Type B pancreatic cell (in vitro differentiated cells): ENCODE data around the gene TNFAIP3. TPM values are rescaled to one million over a fixed set of nuclear protein-coding genes. Genes with fewer than 3 reads are reported as not detected.

ENCODE experiments used
- DNase-seq: peaks from one replicate; pipeline ENCODE4 v3.0.0; 2021; ENCODE audit warnings: mixed read lengths; ENCODE audit not compliant: unreplicated experiment; ENCODE audit errors: extremely low spot score
- H3K27ac Mint-ChIP-seq: 2 replicates; pipeline ENCODE4 v1.8.0; 2021; ENCODE audit warnings: mild to moderate bottlenecking, mixed read lengths
- H3K27me3 Mint-ChIP-seq: 2 replicates; pipeline ENCODE4 v1.8.0; 2021; ENCODE audit warnings: mixed read lengths
- H3K36me3 Mint-ChIP-seq: 2 replicates; pipeline ENCODE4 v1.8.0; 2021; ENCODE audit warnings: mixed read lengths
- H3K4me1 Mint-ChIP-seq: one replicate; pipeline ENCODE4 v1.8.0; 2021; ENCODE audit warnings: mixed read lengths; ENCODE audit not compliant: unreplicated experiment
- H3K4me3 Mint-ChIP-seq: 2 replicates; pipeline ENCODE4 v1.8.0; 2021; ENCODE audit warnings: mild to moderate bottlenecking, mixed read lengths
- H3K9me3 Mint-ChIP-seq: 2 replicates; pipeline ENCODE4 v1.8.0; 2021; ENCODE audit warnings: mixed read lengths
- CTCF ChIP-seq: fragments of 200-600 bp; sonication (generic); conservative IDR thresholded peaks from 2 replicates; pipeline ENCODE4 v1.5.0; 2021; ENCODE audit warnings: antibody characterized with exemption, mild to moderate bottlenecking
- total RNA-seq: library from RNA; stranded (reverse); gene quantifications from 2 replicates; pipeline ENCODE4 v1.2.1, GENCODE V29; 2021; ENCODE audit warnings: low replicate concordance

Gene TNFAIP3
- total RNA-seq, 1 donor from 2014 or later: 15.2 TPM

GRCh38 chr6:137845460-137845859, 21.6 kb upstream of the TNFAIP3 start:
- no peak for DNase-seq
- H3K9me3 Mint-ChIP-seq: peaks cover 10% of the 10 kb centered on the region
- no peaks in the 10 kb centered on the region for H3K36me3 Mint-ChIP-seq
- TF ChIP-seq CTCF: no peak
- H3K4me3 Mint-ChIP-seq: no peak overlapping the region
- H3K4me1 Mint-ChIP-seq: no peaks in the 10 kb centered on the region
- no peak overlapping the region for H3K27ac Mint-ChIP-seq
- H3K27me3 Mint-ChIP-seq: no peaks in the 10 kb centered on the region

DNA sequence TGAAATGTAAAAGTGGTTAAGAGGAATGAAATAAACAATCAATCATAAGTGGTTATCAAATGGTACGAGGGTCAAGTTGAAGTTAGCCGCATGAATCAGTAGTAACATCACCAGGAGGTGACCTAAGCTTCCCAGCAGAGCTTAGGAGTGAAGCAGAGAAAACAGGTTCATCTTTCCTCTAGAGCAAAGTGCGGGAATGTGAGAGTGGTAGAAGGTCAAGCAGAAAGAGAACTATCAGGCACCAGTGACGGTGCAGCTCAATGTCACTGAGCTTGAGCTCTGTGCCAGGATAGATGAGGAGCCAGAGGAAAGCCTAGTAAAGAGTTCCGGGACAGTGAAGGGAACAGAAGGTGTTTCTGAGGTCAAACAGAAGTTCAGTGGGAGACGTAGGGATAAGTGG, 20.8 kb upstream of the TNFAIP3 start:
- no peaks in the 10 kb centered on the region for H3K27me3 Mint-ChIP-seq
- peaks cover 9% of the 10 kb centered on the region for H3K9me3 Mint-ChIP-seq
- H3K27ac Mint-ChIP-seq: no peak overlapping the region
- H3K36me3 Mint-ChIP-seq: no peaks in the 10 kb centered on the region
- H3K4me1 Mint-ChIP-seq: no peaks in the 10 kb centered on the region
- no peak for DNase-seq
- no peak for TF ChIP-seq CTCF
- H3K4me3 Mint-ChIP-seq: no peak overlapping the region

DNA sequence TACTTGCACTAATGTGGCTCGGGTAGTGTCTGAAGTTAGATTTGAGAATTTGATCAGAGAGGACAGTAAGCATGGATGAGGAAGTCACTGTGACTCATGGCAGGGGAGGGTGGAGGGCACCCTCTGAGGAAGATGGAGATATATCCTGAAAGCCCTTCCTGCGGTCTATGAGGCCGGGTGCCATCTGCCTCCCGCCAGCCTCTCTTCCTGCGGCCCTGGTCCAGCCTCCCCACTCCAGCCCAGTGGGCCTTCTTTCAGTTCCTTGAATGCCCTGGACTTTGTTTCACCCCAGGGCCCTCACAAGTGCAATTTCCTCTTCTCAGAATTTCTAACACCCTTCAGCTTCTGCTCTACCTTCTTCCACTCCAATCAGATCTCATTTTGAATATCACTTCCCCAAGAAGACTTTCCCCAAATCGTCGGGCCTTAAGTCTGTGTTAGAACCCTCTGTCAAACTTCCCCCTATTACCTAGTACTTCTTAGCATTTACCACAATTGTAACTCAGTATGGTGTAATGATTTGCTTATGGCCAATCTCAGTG, 20.2 kb upstream of the TNFAIP3 start:
- H3K9me3 Mint-ChIP-seq: peaks cover 9% of the 10 kb centered on the region
- H3K4me3 Mint-ChIP-seq: no peak overlapping the region
- no peak for DNase-seq
- H3K36me3 Mint-ChIP-seq: no peaks in the 10 kb centered on the region
- no peaks in the 10 kb centered on the region for H3K4me1 Mint-ChIP-seq
- no peaks in the 10 kb centered on the region for H3K27me3 Mint-ChIP-seq
- H3K27ac Mint-ChIP-seq: no peak overlapping the region
- no peak for TF ChIP-seq CTCF

- peaks cover 9% of the 10 kb centered on the region for H3K9me3 Mint-ChIP-seq
- TF ChIP-seq CTCF: no peak
- no peaks in the 10 kb centered on the region for H3K27me3 Mint-ChIP-seq
- no peak overlapping the region for H3K4me3 Mint-ChIP-seq
- no peaks in the 10 kb centered on the region for H3K4me1 Mint-ChIP-seq
- no peak overlapping the region for H3K27ac Mint-ChIP-seq
- DNase-seq: no peak
- no peaks in the 10 kb centered on the region for H3K36me3 Mint-ChIP-seq
Measured at GRCh38 chr6:137847748-137848147, 19.3 kb upstream of the TNFAIP3 start.

DNA sequence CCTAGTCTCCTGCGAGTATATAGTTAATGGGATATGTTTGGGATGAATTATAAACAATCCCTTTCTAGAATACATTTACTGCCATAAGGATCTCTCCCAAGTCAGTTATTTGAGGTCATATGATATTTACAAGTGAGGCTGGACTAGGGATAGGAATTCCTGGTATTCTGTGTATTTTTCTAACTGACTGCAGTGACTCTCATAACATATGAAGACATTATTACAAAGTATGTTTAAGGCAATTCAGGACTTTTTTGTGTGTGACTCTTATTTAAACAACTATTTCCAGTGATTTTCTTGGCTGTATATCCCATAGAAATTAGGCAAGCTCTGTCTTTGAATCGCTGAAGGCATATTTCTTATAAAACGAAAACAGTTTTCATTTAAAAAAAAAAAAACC, 18.4 kb upstream of the TNFAIP3 start:
- TF ChIP-seq CTCF: no peak
- Mint-ChIP-seq H3K4me3 (no peak overlapping the region), H3K9me3 (peaks cover 2% of the 10 kb centered on the region), H3K4me1 (peaks cover 3% of the 10 kb centered on the region), H3K27ac (no peak overlapping the region), H3K27me3 (no peaks in the 10 kb centered on the region), H3K36me3 (no peaks in the 10 kb centered on the region)
- no peak for DNase-seq
